ENCODE data around the gene FANCI.

DNA sequence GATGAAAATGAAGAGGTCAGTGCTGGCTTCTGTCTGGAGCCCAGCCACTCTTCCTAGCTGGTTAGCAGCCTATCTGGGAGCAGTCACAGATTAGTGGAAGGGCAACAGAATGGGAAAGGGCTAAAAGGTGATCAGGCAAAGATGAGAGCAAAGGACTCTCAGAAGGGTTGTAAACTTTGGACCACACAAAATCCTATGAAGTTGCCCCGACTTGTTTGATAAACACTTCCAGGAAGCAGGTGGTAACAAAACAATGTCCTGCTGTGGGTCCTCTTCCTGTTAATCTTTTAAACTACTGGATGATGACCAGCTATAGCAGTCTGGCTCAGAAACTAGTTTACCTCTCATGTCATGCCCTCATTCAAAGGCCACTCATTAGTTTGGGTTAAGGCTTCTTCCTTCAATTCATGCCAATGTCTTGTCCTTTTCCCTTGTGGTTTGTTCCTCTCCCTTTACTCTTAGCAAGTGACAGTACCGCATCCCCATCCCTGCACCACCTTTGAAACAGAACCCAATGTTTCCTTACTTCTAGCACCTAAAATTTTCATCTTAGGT is 71.7 kb downstream of the FANCI start:
- no peak for TF ChIP-seq BRCA1 (CRISPR knock-in tag; IDR thresholded peaks at IDR 0.05)
- no peak for TF ChIP-seq SETDB1 (CRISPR knock-in tag; IDR thresholded peaks at IDR 0.05; ENCODE audit: borderline replicate concordance)
- TF ChIP-seq, protein P1, sequence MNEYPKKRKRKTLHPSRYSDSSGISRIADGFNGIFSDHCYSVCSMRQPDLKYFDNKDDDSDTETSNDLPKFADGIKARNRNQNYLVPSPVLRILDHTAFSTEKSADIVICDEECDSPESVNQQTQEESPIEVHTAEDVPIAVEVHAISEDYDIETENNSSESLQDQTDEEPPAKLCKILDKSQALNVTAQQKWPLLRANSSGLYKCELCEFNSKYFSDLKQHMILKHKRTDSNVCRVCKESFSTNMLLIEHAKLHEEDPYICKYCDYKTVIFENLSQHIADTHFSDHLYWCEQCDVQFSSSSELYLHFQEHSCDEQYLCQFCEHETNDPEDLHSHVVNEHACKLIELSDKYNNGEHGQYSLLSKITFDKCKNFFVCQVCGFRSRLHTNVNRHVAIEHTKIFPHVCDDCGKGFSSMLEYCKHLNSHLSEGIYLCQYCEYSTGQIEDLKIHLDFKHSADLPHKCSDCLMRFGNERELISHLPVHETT (CRISPR knock-in tag; conservative IDR thresholded peaks at IDR 0.05), result no peak

Measured in HepG2 (cell line).